ENCODE measurements around the gene SAMD4A.

DNA sequence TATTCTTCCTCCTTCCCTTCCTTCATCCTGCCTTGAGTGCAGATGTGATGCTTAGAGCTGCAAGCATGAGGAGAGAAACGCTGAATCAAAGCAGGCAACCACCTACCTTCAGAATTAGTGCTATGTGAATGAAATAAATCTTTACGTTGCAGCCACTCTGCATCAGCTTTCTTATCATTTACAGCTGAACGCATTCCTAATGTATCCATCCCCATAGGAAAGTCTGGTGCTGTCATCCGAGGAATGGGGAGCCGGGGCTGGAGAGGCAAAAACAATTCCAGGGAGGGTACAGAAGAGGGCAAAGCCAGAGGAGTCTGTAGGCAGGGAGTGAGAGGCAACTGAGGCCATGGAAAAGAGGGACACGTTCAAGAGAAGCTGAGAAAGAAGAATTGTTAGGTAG, 245.7 kb downstream of the SAMD4A start:
- TF ChIP-seq, protein P1, sequence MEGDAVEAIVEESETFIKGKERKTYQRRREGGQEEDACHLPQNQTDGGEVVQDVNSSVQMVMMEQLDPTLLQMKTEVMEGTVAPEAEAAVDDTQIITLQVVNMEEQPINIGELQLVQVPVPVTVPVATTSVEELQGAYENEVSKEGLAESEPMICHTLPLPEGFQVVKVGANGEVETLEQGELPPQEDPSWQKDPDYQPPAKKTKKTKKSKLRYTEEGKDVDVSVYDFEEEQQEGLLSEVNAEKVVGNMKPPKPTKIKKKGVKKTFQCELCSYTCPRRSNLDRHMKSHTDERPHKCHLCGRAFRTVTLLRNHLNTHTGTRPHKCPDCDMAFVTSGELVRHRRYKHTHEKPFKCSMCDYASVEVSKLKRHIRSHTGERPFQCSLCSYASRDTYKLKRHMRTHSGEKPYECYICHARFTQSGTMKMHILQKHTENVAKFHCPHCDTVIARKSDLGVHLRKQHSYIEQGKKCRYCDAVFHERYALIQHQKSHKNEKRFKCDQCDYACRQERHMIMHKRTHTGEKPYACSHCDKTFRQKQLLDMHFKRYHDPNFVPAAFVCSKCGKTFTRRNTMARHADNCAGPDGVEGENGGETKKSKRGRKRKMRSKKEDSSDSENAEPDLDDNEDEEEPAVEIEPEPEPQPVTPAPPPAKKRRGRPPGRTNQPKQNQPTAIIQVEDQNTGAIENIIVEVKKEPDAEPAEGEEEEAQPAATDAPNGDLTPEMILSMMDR (IDR thresholded peaks at IDR 0.05; ENCODE audit: insufficient read depth, low read length, poor library complexity, severe bottlenecking): no peak
- no peak for TF ChIP-seq EZH2phosphoT487 (conservative IDR thresholded peaks at IDR 0.05; ENCODE audit: low read length)

Data from SU-DHL-6 (cell line).